LoVo (cell line): Measurements from ENCODE around the gene NBPF12.
A peak's percentile ranks its signal among the peaks of the same experiment; 100 is the strongest.
"Not testable (repeated sequence)": the region's sequence is repeated elsewhere in the genome, so short reads cannot be mapped to it uniquely, and the experiment has no call there.

Experiments
- DNase-seq: peaks from one replicate; pipeline ENCODE4 v3.0.0-alpha.2; 2016; ENCODE audit warnings: low spot score

NBPF12 gene

GRCh38 chr1:146938242-146938902, at the start of gene NBPF12:
NBPF12 (plus strand) TSS chr1:146938324; CDS start chr1:146960144, 21,820 bp downstream.
- DNase-seq: peak; percentile 71

- not testable (repeated sequence) for DNase-seq
Observed at GRCh38 chr1:146891355-146891754, 46.8 kb upstream of the NBPF12 start.

GRCh38 chr1:146892331-146892730, 45.8 kb upstream of the NBPF12 start:
- not testable (repeated sequence) for DNase-seq

GRCh38 chr1:146907565-146908261, 30.4 kb upstream of the NBPF12 start:
- DNase-seq: not testable (repeated sequence)

GRCh38 chr1:146912975-146913374, 25.1 kb upstream of the NBPF12 start:
- DNase-seq: not testable (repeated sequence)

- not testable (repeated sequence) for DNase-seq
Observed at GRCh38 chr1:146920811-146921210, 17.3 kb upstream of the NBPF12 start.

- DNase-seq: not testable (repeated sequence)
Observed at GRCh38 chr1:146922614-146923013, 15.5 kb upstream of the NBPF12 start.

- DNase-seq: not testable (repeated sequence)
Observed at GRCh38 chr1:146924106-146924505, 14.0 kb upstream of the NBPF12 start.

- not testable (repeated sequence) for DNase-seq
Observed at GRCh38 chr1:146926413-146926812, 11.7 kb upstream of the NBPF12 start.

- not testable (repeated sequence) for DNase-seq
Observed at GRCh38 chr1:146930225-146930624, 7.9 kb upstream of the NBPF12 start.

- not testable (repeated sequence) for DNase-seq
Observed at GRCh38 chr1:146934390-146935223, 3.5 kb upstream of the NBPF12 start.

GRCh38 chr1:146937462-146937861, 662 bp upstream of the NBPF12 start:
- DNase-seq: not testable (repeated sequence)

- peak; percentile 11 for DNase-seq
Observed at GRCh38 chr1:146938927-146939786, 1.0 kb downstream of the NBPF12 start.

- not testable (repeated sequence) for DNase-seq
Observed at GRCh38 chr1:146940293-146940692, 2.2 kb downstream of the NBPF12 start.

GRCh38 chr1:146943342-146943886, 5.3 kb downstream of the NBPF12 start:
- DNase-seq: not testable (repeated sequence)

GRCh38 chr1:146948127-146948526, 10.0 kb downstream of the NBPF12 start:
- not testable (repeated sequence) for DNase-seq

- not testable (repeated sequence) for DNase-seq
Observed at GRCh38 chr1:146964340-146964739, 26.2 kb downstream of the NBPF12 start.

- DNase-seq: not testable (repeated sequence)
Observed at GRCh38 chr1:146966351-146966750, 28.2 kb downstream of the NBPF12 start.

GRCh38 chr1:146970656-146971055, 32.5 kb downstream of the NBPF12 start:
- DNase-seq: not testable (repeated sequence)

- DNase-seq: not testable (repeated sequence)
Observed at GRCh38 chr1:146972681-146973080, 34.6 kb downstream of the NBPF12 start.

GRCh38 chr1:146985855-146986254, 47.7 kb downstream of the NBPF12 start:
- DNase-seq: not testable (repeated sequence)
